Measurements from ENCODE around the gene ATL2. TPM values are rescaled to one million over a fixed set of nuclear protein-coding genes. Genes with fewer than 3 reads are reported as not detected.

ATL2 gene
- total RNA-seq, 2 donors from 2014 or later = 43.6 to 62.6 TPM

DNA sequence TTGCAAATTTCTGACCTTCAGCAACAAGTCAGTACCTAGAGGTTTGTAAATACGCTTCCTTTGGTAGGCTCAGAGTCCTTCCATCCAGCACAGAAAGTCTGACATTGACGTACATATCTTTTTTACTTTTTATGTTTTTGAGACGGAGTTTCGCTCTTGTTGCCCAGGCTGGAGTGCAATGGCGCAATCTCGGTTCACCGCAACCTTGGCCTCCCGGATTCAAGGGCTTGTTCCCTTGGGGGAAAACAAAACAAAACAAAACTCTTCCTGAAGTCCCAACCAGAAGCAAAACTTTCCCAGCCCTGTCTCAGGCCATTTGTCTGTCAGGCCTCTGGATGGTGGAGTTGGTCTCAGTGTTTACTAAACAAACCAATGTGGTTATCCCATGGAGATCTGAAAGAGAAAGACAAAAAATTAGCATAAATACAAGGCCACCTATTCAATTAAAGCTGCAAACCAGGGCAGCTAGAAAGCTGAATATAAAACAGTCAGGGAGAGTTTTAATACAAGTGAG, 29.6 kb upstream of the ATL2 start:
- Histone ChIP-seq H3K27me3 (no peaks in the 10 kb centered on the region), H3K36me3 (replicated peaks in 1 of 2; ENCODE audit: insufficient read depth in 1 of 2, low read depth in 2 of 2) (no peaks in the 10 kb centered on the region), H3K27ac (peak overlapping the region in 1 of 4 donors; percentile 27), H3K4me3 (no peak overlapping the region), H3K4me1 (peaks cover 13% of the 10 kb centered on the region), H3K9me3 (no peaks in the 10 kb centered on the region)
- 75 to 81% methylated on average over 8 of the region's 8 CpGs for WGBS, 2 donors
- intact Hi-C loops (cut with DNase I) = no loop called here
- DNase-seq (peak in 1 of 4 donors; percentile 8), ATAC-seq (no peak)
- TF ChIP-seq, protein P1, sequence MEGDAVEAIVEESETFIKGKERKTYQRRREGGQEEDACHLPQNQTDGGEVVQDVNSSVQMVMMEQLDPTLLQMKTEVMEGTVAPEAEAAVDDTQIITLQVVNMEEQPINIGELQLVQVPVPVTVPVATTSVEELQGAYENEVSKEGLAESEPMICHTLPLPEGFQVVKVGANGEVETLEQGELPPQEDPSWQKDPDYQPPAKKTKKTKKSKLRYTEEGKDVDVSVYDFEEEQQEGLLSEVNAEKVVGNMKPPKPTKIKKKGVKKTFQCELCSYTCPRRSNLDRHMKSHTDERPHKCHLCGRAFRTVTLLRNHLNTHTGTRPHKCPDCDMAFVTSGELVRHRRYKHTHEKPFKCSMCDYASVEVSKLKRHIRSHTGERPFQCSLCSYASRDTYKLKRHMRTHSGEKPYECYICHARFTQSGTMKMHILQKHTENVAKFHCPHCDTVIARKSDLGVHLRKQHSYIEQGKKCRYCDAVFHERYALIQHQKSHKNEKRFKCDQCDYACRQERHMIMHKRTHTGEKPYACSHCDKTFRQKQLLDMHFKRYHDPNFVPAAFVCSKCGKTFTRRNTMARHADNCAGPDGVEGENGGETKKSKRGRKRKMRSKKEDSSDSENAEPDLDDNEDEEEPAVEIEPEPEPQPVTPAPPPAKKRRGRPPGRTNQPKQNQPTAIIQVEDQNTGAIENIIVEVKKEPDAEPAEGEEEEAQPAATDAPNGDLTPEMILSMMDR (IDR thresholded peaks at IDR 0.05) = no peak

DNA sequence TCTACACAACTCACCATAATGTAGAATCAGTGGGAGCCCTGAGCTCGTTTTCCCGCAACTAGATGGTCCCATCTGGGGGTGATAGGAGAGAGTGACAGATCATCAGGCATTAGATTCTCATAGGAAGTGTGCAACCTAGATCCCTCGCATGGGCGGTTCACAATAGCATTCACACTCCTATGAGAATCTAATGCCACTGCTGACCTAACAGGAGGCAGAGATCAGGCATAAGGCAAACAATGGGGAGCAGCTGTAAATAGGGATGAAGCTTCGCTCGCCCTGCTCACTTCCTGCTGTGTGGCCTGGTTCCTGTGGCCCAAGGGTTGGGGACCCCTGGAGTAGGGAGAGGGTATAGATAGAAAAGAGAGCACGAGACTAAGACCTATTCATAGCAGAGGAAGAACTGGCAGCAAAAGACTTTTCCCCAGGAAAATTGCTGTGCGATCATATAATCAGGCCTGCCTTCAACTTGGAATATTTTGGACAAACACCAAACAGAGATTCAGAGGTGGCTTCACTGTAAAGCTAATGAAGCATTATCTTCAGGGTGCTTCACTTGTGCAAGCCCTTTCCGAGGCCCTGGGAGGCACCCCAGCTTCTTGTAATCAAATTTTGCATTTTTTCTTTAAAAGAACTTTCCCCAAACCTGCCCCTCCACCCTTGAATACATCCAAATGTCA, 29.0 kb upstream of the ATL2 start:
- Histone ChIP-seq H3K36me3 (replicated peaks in 1 of 2; ENCODE audit: insufficient read depth in 1 of 2, low read depth in 2 of 2) (no peaks in the 10 kb centered on the region), H3K4me3 (no peak overlapping the region), H3K27ac (peak overlapping the region in 1 of 4 donors; percentile 27), H3K9me3 (no peaks in the 10 kb centered on the region), H3K4me1 (peaks cover 13% of the 10 kb centered on the region), H3K27me3 (no peaks in the 10 kb centered on the region)
- WGBS, 2 donors = 85 to 94% methylated on average over 9 of the region's 9 CpGs
- no peak for TF ChIP-seq POLR2A (IDR thresholded peaks at IDR 0.05)
- TF ChIP-seq, protein P1 (IDR thresholded peaks at IDR 0.05) = no peak
- intact Hi-C loops (cut with DNase I) = no loop called here
- DNase-seq (no peak), ATAC-seq (no peak)

DNA sequence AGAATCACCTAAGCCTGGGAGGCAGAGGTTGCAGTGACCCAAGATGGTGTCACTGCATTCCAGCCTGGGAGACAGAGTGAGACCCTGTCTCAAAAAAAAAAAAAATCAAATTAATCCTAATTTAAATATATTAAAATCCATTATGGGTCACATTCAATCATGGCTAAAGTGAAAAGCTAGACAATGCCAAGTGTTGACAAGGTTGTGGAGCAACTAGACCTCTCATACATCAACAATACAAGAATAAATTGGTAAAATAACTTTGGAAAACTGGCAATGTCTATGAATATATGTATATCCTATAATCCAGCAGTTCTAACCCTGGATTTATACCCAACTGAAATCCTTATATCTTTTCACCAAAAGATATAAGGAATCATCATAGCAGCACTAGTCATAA, 23.4 kb upstream of the ATL2 start:
- Histone ChIP-seq H3K27me3 (no peaks in the 10 kb centered on the region), H3K4me3 (no peak overlapping the region), H3K4me1 (no peaks in the 10 kb centered on the region), H3K36me3 (replicated peaks in 1 of 2; ENCODE audit: insufficient read depth in 1 of 2, low read depth in 2 of 2) (no peaks in the 10 kb centered on the region), H3K9me3 (no peaks in the 10 kb centered on the region), H3K27ac (no peak overlapping the region)
- intact Hi-C loops (cut with DNase I) = no loop called here
- DNase-seq (no peak), ATAC-seq (no peak)
- TF ChIP-seq, protein P1 (IDR thresholded peaks at IDR 0.05) = no peak

DNA sequence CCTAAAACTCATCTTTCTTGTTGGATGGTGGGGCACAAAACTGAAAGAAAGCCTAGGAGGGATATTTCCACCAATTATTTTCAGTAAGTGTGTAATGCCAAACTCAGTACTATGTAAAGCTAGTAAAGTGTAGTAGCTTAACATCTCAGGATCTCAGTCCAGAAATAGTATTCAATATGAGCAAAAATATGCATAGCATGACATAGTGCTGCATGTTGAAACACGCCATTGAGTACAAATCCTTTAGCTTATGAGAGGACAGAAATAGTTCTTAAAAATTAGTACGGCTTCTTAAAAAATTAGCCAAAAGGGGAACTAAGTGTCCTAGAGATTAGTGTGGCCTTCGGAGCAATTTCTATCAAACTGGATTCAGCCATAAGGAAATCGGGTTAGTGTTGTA, 21.7 kb upstream of the ATL2 start:
- no peak for TF ChIP-seq POLR2A (IDR thresholded peaks at IDR 0.05)
- TF ChIP-seq, protein P1 (IDR thresholded peaks at IDR 0.05) = no peak
- Histone ChIP-seq H3K36me3 (replicated peaks in 1 of 2; ENCODE audit: insufficient read depth in 1 of 2, low read depth in 2 of 2) (no peaks in the 10 kb centered on the region), H3K4me1 (no peaks in the 10 kb centered on the region), H3K9me3 (no peaks in the 10 kb centered on the region), H3K27ac (no peak overlapping the region), H3K27me3 (no peaks in the 10 kb centered on the region), H3K4me3 (no peak overlapping the region)
- DNase-seq = no peak
- 81 to 84% methylated on average over 4 of the region's 4 CpGs for WGBS, 2 donors
- intact Hi-C loops (cut with DNase I) = no loop called here
- no peak for ATAC-seq

DNA sequence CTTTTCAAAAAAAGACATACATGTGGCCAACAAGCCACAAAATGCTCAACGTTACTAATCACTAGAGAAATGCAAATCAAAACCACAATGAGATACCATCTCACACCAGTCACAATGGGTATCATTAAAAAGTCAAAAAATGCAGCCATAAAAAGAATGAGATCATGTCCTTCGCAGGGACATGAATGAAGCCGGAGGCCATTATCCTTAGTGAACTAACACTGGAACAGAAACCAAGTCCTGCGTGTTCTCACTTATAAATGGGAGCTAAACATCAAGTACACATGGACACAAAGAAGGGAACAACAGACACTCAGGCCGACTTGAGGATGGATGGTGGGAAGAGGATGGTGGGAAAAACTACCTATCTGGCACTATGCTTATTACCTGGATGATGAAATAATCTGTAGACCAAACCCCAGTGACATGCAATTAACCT, 17.8 kb upstream of the ATL2 start:
- Histone ChIP-seq H3K27me3 (no peaks in the 10 kb centered on the region), H3K4me1 (no peaks in the 10 kb centered on the region), H3K36me3 (replicated peaks in 1 of 2; ENCODE audit: insufficient read depth in 1 of 2, low read depth in 2 of 2) (no peaks in the 10 kb centered on the region), H3K9me3 (no peaks in the 10 kb centered on the region), H3K4me3 (no peak overlapping the region), H3K27ac (no peak overlapping the region)
- TF ChIP-seq, protein P1 (IDR thresholded peaks at IDR 0.05) = no peak
- no peak for TF ChIP-seq POLR2A (IDR thresholded peaks at IDR 0.05)
- DNase-seq (no peak), ATAC-seq (no peak)
- intact Hi-C loops (cut with DNase I) = no loop called here
- 52 to 67% methylated on average over 5 of the region's 5 CpGs for WGBS, 2 donors
